ENCODE results near the gene GP1BB.
"Not testable (repeated sequence)": the region's sequence is repeated elsewhere in the genome, so short reads cannot be mapped to it uniquely, and the experiment has no call there.

GP1BB gene

GRCh38 chr22:19693981-19694670 lies 29.2 kb upstream of the GP1BB start:
- DNase-seq (ENCODE audit: low read depth) = no peak

GRCh38 chr22:19694696-19695095 lies 28.6 kb upstream of the GP1BB start:
- no peak for DNase-seq (ENCODE audit: low read depth)

- DNase-seq (ENCODE audit: low read depth) = no peak
These were observed 26.6 kb upstream of the GP1BB start for GRCh38 chr22:19696504-19697276.

- DNase-seq (ENCODE audit: low read depth) = not testable (repeated sequence)
These were observed 25.5 kb upstream of the GP1BB start for GRCh38 chr22:19697871-19698270.

- no peak for DNase-seq (ENCODE audit: low read depth)
These were observed 22.4 kb upstream of the GP1BB start for GRCh38 chr22:19700790-19701419.

GRCh38 chr22:19701420-19702145 lies 21.8 kb upstream of the GP1BB start:
- DNase-seq (ENCODE audit: low read depth) = no peak

GRCh38 chr22:19703869-19704268 lies 19.5 kb upstream of the GP1BB start:
- DNase-seq (ENCODE audit: low read depth) = no peak

- DNase-seq (ENCODE audit: low read depth) = no peak
These were observed 18.9 kb upstream of the GP1BB start for GRCh38 chr22:19704355-19705015.

GRCh38 chr22:19705181-19705934 lies 18.0 kb upstream of the GP1BB start:
- DNase-seq (ENCODE audit: low read depth) = no peak

- DNase-seq (ENCODE audit: low read depth) = no peak
These were observed 16.6 kb upstream of the GP1BB start for GRCh38 chr22:19706661-19707151.

GRCh38 chr22:19707347-19708290 lies 15.7 kb upstream of the GP1BB start:
- no peak for DNase-seq (ENCODE audit: low read depth)

- DNase-seq (ENCODE audit: low read depth) = no peak
These were observed 14.9 kb upstream of the GP1BB start for GRCh38 chr22:19708321-19709011.

GRCh38 chr22:19709063-19709769 lies 14.1 kb upstream of the GP1BB start:
- no peak for DNase-seq (ENCODE audit: low read depth)

GRCh38 chr22:19710020-19710768 lies 13.1 kb upstream of the GP1BB start:
- no peak for DNase-seq (ENCODE audit: low read depth)

GRCh38 chr22:19710769-19711106 lies 12.6 kb upstream of the GP1BB start:
- DNase-seq (ENCODE audit: low read depth) = no peak

GRCh38 chr22:19713245-19713644 lies 10.1 kb upstream of the GP1BB start:
- DNase-seq (ENCODE audit: low read depth) = no peak

GRCh38 chr22:19713650-19714311 lies 9.6 kb upstream of the GP1BB start:
- DNase-seq (ENCODE audit: low read depth) = no peak

All from stimulated activated CD8-positive, alpha-beta memory T cell treated with anti-CD3 and anti-CD28 coated beads, Interleukin-12 subunit alpha, Interleukin-12 subunit beta, amount 100 ng/mL, for 1 hour (primary cell).